Measurements from ENCODE around the gene IRF4.

Gene IRF4

GRCh38 chr6:357791-358341 lies 33.7 kb upstream of the IRF4 start:
- in situ Hi-C loops (cut with MboI; ENCODE audit: low sequenced_read_pairs, unreplicated experiment): no loop called here
- DNase-seq (ENCODE audit: low spot score): no peak
- TF ChIP-seq CTCF (IDR thresholded peaks at IDR 0.05; ENCODE audit: borderline replicate concordance, control extremely low read depth, extremely low read depth, insufficient read depth, missing control alignments): no peak

- in situ Hi-C loops (cut with MboI; ENCODE audit: low sequenced_read_pairs, unreplicated experiment): no loop called here
- no peak for TF ChIP-seq CTCF (IDR thresholded peaks at IDR 0.05; ENCODE audit: borderline replicate concordance, control extremely low read depth, extremely low read depth, insufficient read depth, missing control alignments)
- DNase-seq (ENCODE audit: low spot score): no peak
Measured at GRCh38 chr6:358432-358831, 33.1 kb upstream of the IRF4 start.

- no peak for DNase-seq (ENCODE audit: low spot score)
- in situ Hi-C loops (cut with MboI; ENCODE audit: low sequenced_read_pairs, unreplicated experiment): no loop called here
- TF ChIP-seq CTCF (IDR thresholded peaks at IDR 0.05; ENCODE audit: borderline replicate concordance, control extremely low read depth, extremely low read depth, insufficient read depth, missing control alignments): no peak
Measured at GRCh38 chr6:358847-359246, 32.7 kb upstream of the IRF4 start.

GRCh38 chr6:359261-360035 lies 32.1 kb upstream of the IRF4 start:
- in situ Hi-C loops (cut with MboI; ENCODE audit: low sequenced_read_pairs, unreplicated experiment): no loop called here
- DNase-seq (ENCODE audit: low spot score): no peak
- TF ChIP-seq CTCF (IDR thresholded peaks at IDR 0.05; ENCODE audit: borderline replicate concordance, control extremely low read depth, extremely low read depth, insufficient read depth, missing control alignments): no peak

DNA sequence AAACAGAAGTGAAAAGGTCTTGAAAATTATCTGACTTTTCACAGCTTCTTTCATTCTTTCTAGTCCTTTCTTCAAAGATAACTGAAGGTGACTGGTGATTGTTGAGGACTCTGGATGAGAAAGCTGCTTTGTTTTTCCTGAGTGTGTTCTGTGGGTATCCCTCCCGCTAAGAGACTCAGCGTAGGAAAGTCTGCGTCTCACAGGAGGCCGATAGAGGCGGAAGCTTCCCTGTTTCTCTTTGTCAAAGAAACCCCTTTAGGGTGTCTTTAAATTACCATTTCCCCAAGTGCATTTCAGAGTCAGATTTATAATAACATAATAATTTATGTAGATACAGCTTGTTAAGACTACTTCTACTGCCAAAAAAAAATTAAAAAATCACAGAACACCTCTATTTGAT lies 31.2 kb upstream of the IRF4 start:
- DNase-seq (ENCODE audit: low spot score): no peak
- in situ Hi-C loops (cut with MboI; ENCODE audit: low sequenced_read_pairs, unreplicated experiment): no loop called here
- no peak for TF ChIP-seq CTCF (IDR thresholded peaks at IDR 0.05; ENCODE audit: borderline replicate concordance, control extremely low read depth, extremely low read depth, insufficient read depth, missing control alignments)

- DNase-seq (ENCODE audit: low spot score): no peak
- in situ Hi-C loops (cut with MboI; ENCODE audit: low sequenced_read_pairs, unreplicated experiment): no loop called here
Measured at GRCh38 chr6:360764-361373, 30.7 kb upstream of the IRF4 start.

More at GRCh38 chr6:360764-361373, 30.7 kb upstream of the IRF4 start:
- TF ChIP-seq CTCF (IDR thresholded peaks at IDR 0.05; ENCODE audit: borderline replicate concordance, control extremely low read depth, extremely low read depth, insufficient read depth, missing control alignments): no peak

Measured in GM13976 (cell line).